GM18499 (cell line): ENCODE results near the gene LRRC28.

Experiments used
- ATAC-seq: cut with Tn5 transposase; IDR thresholded peaks from one replicate; pipeline ENCODE4 v1.9.1; 2021; ENCODE audit warnings: moderate number of reproducible peaks; ENCODE audit not compliant: insufficient read depth, unreplicated experiment

The LRRC28 gene

GRCh38 chr15:99431661-99432091 lies 180.4 kb downstream of the LRRC28 start:
- no peak for ATAC-seq

DNA sequence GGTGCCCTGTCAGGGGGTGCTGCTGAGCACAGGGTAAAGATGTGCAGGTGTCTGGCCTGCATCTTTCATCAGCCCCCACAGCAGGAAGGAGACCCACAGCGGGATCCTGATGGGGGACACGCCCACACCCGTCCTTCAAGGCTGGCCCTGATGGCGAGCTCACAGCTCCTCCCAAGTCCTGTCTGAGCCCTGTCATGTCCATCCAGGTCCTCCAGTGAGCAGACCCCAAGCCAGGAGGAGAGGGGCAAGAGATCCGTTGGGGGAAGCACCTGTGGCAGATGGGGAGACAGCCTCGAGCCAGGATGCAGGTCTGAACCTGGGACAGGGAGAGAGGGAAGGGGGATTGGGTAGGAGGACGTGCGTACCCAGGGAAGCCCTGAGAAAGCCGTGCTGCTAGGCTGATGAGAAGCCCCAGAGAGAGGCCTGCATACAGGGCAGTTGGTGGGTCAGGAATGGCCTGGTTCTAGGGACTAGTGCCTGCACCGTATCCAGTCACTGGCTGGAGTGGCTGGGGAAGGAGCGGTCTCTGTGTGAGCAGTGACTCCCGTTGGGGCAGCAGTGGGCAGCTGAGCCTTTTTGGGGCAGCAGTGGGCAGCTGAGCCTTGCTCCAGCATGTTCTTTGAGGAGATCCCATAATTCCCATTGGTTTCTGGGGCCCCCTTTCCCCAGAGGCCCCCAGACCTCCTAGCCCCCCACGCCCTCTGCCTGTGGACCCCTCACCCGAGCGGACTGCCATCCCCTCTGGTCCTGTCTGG lies 181.2 kb downstream of the LRRC28 start:
- no peak for ATAC-seq

DNA sequence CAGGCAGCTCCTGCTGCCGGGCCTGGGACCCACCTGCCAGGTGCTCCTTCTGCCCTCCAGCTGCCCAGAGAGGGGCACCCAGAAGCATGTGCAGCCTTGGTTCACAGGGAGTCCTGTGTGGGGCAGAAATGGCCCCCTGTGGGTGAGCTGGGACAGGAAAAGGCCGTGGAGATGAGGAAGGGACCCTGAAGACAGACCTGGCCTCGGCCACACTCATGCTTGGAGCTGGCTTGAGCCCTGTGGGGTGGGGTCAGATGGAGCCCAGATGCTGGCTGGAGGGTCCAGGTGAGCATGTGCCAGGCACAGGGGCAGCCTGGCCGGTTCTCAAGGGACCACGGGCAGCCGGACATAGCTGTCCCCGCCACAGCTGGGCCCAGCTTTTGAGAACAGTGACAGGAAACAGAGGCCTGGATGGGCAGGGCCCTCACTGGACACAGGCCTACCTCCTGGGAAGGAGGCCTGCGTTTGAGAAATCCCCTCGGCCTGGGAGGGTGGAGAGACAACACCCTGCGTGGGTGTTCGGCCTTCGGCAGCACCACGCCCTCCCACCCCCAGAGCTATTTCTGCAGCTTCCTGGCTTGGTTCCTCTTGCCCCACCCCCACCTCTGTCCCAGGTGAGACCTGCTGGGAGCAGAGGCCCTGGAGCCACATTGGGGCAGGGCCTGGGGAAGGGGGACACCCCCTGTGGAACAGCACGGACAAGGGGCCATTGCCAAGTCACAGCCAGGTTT lies 181.9 kb downstream of the LRRC28 start:
- ATAC-seq, result no peak

GRCh38 chr15:99433757-99434450 lies 182.6 kb downstream of the LRRC28 start:
- no peak for ATAC-seq

GRCh38 chr15:99434506-99435112 lies 183.3 kb downstream of the LRRC28 start:
- no peak for ATAC-seq

DNA sequence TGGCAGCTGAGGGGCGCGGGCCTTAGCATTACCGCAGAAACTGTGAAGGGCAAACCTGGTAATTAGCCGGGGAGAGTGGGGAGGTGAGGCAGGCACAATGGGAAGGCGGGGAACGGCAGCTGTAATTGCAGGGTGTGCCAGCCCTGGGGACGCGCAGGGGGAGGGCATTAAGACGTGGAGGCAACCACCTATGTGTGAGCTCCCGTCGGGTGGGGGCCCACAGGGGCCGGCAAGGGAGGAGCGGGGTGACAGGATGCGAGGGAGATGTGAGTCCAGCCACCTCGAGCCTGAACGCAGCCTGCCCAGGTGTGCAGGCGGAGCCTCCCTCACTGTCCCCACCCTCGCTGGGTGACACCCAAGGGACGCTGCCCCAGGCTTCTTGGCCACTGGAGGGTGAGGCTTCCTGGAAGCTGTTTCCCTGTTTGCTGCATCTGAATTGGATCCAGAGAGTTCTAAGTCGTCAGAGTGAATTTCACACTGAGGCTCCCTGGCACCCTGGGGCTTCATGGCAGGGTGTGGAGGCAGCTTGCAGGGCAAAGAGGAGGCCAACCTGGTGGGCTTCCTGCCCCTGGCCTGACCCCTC lies 183.9 kb downstream of the LRRC28 start:
- ATAC-seq, result no peak

DNA sequence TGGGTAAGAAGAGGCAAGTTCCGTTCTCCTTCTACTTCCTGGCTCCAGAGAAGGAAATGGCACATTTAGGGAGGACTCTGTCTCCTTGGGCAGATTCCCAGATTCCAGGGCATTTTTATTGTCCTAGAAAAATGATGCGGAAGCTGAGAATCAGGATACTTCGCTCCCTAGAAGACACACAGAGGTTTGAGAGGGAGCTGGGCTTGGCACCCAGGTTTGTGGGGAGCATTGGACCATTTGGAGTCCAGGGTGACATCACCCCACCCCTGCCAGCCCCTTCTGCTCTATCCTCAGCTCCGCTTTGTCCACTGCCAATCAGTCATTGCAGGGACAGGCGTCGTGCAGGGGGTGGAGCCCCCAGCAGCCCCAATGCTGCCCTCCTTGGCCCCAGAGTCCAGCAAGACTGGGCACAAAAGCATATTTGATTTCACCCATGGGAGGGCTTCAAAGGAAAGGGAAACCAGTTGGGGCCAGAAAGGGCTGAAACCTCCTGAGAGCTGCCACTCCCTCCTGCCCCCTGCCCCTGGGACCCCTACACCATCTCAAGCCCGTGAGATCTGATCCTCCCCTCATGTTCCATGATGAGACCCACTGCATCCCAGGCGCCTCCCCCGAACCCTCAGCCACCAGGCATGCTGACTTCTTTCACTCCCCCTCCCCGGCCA lies 184.7 kb downstream of the LRRC28 start:
- no peak for ATAC-seq

DNA sequence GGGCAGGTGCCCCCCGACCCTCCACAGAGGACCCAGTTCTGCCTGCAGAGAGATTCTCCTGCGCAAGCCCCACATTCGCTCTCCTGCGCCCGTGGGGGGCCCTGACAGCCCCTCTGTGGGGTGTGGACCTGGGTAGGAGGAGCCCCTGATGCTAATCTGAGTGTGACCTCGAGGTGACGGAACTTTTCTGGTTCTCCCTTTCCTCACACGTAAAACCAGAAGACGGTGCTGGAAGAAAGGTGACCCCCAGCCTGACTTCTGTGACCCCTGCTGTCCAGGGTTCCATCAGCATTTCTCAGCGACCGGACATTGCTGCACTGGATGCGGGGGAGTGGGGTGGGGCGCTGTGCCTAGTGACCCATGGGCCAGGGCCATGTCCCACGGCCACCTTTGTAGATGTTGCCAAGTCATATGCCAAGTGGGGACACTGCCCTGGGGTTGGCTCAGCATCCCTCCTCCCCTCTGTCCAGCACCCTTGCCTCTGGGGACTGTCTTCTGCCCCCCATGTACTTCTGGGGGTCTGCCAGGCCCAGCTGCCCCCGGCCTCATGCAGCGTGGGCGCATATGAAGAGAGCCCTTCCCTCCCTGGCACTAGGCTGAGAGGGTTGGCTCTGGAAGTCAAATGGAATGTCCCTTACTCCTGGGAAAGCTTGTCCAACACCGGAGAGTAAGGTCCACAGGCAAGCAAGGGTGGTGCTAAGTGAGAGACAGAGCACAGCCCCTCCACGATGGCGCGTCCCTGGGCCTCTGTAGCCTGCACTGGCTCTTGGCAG lies 185.4 kb downstream of the LRRC28 start:
- no peak for ATAC-seq

DNA sequence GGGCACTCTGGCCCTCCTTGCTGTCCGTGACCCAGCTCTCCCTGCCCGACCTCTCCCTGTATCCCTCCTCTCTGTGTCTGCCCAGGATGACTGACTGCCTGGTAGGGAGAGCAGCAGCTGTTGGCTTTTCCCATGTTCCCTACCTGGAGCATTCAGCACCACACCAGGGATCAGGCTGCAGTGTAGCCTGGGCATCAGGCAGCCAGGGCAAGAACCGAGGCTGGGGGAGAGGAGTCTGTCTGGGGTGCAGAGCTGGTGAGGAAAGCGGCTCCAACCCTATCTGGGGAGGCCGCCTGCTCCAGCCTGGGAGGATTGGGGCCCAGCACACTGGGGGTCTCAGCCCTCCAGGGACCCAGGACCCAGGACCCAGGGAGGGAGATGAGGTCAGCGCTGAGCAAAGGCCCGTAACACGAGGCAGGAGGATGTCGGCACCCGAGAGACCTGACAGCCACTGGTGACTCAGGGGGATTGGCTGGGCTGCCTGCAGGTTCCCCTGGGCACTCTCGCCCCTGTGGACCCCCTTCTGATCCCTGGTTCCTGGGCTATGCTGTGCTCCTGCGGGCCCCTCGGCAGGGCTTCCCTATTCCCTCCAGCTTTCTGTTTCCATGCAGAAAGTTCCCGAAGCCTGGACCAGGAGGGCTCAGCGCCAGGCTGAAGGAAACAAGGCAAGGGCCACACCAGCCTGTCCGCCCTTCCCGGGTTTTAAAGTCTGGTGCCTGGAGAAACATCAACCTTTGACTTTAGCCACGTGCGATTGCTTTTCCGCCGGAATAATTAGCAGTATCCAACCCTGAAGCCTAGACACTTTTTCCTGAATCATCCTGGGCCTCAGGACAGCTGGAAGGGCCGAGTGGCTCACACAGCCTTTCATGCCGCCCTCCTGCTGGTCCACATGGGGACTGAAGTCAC lies 186.3 kb downstream of the LRRC28 start:
- ATAC-seq, result no peak

- no peak for ATAC-seq
These were observed 186.9 kb downstream of the LRRC28 start for GRCh38 chr15:99438224-99438585.

DNA sequence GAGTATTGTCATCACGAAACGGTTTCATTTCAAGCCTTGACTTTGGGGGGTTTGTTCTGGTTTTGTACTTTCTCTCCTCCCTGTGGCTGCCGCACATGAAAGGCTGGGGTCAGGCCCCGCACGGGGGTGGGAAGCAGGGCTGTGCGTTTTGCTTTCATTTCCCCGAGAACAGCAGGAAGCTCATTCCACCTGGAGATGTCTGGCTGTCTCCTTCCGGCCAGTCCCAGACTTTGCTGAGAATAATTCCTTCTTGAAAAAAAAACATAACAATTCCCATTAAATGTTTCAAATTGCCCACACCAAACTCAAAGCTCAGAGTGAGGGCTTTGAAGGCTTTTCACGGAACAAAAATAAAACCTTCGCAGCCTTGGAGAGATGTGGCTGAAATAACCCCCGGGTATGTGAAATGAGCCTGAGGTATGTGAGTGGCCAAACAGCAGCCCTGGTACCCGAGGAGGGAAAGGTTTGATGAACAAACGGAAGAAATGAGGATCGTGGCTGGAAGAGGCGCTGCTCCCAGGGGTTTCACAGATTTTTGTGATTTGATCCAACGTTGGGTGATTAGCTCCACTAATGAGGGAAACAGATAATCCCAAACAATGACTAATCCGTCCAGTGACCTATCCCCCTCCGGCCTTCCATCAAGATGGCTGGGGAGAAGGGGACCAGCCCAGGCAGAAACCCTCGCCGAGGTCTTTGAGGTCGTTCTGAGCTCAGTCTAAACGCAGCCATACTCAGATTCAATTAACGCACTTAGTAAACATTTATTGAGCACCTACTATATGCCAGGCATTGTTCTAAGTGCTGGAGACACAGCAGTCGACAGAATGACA lies 187.6 kb downstream of the LRRC28 start:
- ATAC-seq, result no peak

GRCh38 chr15:99439524-99439835 lies 188.2 kb downstream of the LRRC28 start:
- ATAC-seq, result no peak

DNA sequence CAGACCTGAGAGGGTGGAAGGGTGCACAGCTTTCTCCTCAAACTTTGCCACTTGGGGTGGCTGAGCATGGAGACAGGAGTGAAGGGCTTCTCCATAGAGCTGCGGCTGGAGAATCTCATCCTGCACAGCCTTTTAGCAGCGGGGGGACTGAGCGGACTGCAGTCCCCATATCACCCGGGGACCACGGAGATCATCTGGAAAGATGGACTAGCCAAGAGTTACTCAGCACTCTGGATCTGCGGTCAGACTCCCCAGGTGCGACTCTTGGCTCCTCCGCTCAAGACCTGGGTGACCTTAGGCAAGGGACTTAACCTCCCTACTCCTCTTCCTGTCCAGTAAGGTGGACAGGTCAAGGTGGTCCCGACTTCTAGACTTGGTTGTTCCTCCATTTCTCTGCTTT lies 188.7 kb downstream of the LRRC28 start:
- ATAC-seq, result no peak
